K562 (cell line): Measurements from ENCODE around the gene BPI. TPM values are rescaled to one million over a fixed set of nuclear protein-coding genes. Genes with fewer than 3 reads are reported as not detected.

Source experiments
- ARHGAP35 ChIP-seq: fragments of 450-650 bp; IDR thresholded peaks from 2 replicates; pipeline ENCODE4 v1.6.1; 2018; ENCODE audit not compliant: partially characterized antibody
- ARID2 ChIP-seq: fragments of 450-650 bp; IDR thresholded peaks from 2 replicates; pipeline ENCODE4 v1.6.1; 2017; ENCODE audit warnings: antibody characterized with exemption, mild to moderate bottlenecking
- CBX1 ChIP-seq: sonication (generic); IDR thresholded peaks from 2 replicates; pipeline ENCODE4 v1.6.1; 2016; ENCODE audit warnings: antibody characterized with exemption, low read depth, mild to moderate bottlenecking
- CREM ChIP-seq: IDR thresholded peaks from 2 replicates; pipeline ENCODE4 v1.6.1; 2014; ENCODE audit warnings: antibody characterized with exemption, low read depth
- CXXC5 ChIP-seq: fragments of 250-450 bp; sonication (Bioruptor Pico); IDR thresholded peaks from 2 replicates; pipeline ENCODE4 v1.8.0; 2022; ENCODE audit warnings: inconsistent platforms, mild to moderate bottlenecking, moderate library complexity
- HNRNPH1 ChIP-seq: fragments of 200-400 bp; formaldehyde crosslinking; optimal IDR thresholded peaks from 2 replicates; pipeline ENCODE3; 2017; ENCODE audit warnings: low read depth, mild to moderate bottlenecking, low read length, moderate library complexity
- ILF3 ChIP-seq: fragments of 450-650 bp; IDR thresholded peaks from 2 replicates; pipeline ENCODE4 v1.6.1; 2018; ENCODE audit warnings: antibody characterized with exemption, mild to moderate bottlenecking, moderate library complexity, borderline replicate concordance
- KLF10 ChIP-seq: fragments of 250-450 bp; sonication (Bioruptor Pico); IDR thresholded peaks from 2 replicates; pipeline ENCODE4 v1.6.1; 2021; ENCODE audit warnings: matching md5 sums
- MTF1 ChIP-seq: fragments of 250-450 bp; sonication (Bioruptor Pico); IDR thresholded peaks from 2 replicates; pipeline ENCODE4 v1.9.0; 2021; ENCODE audit warnings: moderate library complexity, mild to moderate bottlenecking, inconsistent platforms, borderline replicate concordance
- PHF20 ChIP-seq: fragments of 450-650 bp; IDR thresholded peaks from 2 replicates; pipeline ENCODE4 v1.6.1; 2018; ENCODE audit not compliant: partially characterized antibody
- PHTF2 ChIP-seq: fragments of 250-450 bp; sonication (Bioruptor Pico); IDR thresholded peaks from 2 replicates; pipeline ENCODE4 v1.5.0; 2021; ENCODE audit warnings: mild to moderate bottlenecking
- SMARCC2 ChIP-seq: fragments of 450-650 bp; IDR thresholded peaks from 2 replicates; pipeline ENCODE4 v1.6.1; 2017; ENCODE audit warnings: antibody characterized with exemption, moderate library complexity, mild to moderate bottlenecking, low read depth
- SMARCE1 ChIP-seq: fragments of 450-650 bp; IDR thresholded peaks from 2 replicates; pipeline ENCODE4 v1.7.1; 2016; ENCODE audit warnings: mild to moderate bottlenecking
- SOX6 ChIP-seq: fragments of 450-650 bp; IDR thresholded peaks from 2 replicates; pipeline ENCODE4 v1.6.1; 2014; ENCODE audit warnings: mild to moderate bottlenecking
- YBX1 ChIP-seq: fragments of 450-650 bp; IDR thresholded peaks from 2 replicates; pipeline ENCODE4 v1.7.1; 2016; ENCODE audit warnings: mild to moderate bottlenecking
- ZKSCAN8 ChIP-seq: fragments of 200-800 bp; sonication (Bioruptor generic); IDR thresholded peaks from 2 replicates; pipeline ENCODE4 v1.6.1; 2016; ENCODE audit warnings: missing genetic modification characterization, missing compliant biosample characterization
- ZNF586 ChIP-seq: fragments of 450-650 bp; formaldehyde crosslinking; conservative IDR thresholded peaks from 2 replicates; pipeline ENCODE4 v1.4.0; 2020; ENCODE audit warnings: mild to moderate bottlenecking, moderate library complexity
- ZNF696 ChIP-seq: fragments of 250-450 bp; sonication (Bioruptor Pico); conservative IDR thresholded peaks from 2 replicates; pipeline ENCODE4 v1.4.0; 2020; ENCODE audit warnings: mild to moderate bottlenecking, moderate library complexity
- polyA plus RNA-seq, 8 experiments: library from polyadenylated mRNA; depleted of rRNA in 4 of 8; stranded (reverse) in 5 of 8; unstranded in 3 of 8; fragments of >200 nt; fragmentation: Nextera tagmentation in 2 of 8; fragmentation: Illumina TruSeq in 1 of 8; extraction: Ambion mirVana in 2 of 8; extraction: Trizol in 1 of 8; gene quantifications; 2 replicates each; pipeline versions ENCODE4 v1.2.1 to v1.2.3, GENCODE V29; 2011 to 2014; ENCODE audit warnings: inconsistent platforms in 1 of 8, missing spikeins in 1 of 8
- total RNA-seq, 7 experiments: library from RNA; depleted of rRNA in 6 of 7; stranded (reverse); fragments of >200 nt in 6 of 7; fragmentation: Illumina TruSeq in 2 of 7; extraction: Trizol in 2 of 7; gene quantifications; 2 replicates each; pipeline versions ENCODE4 v1.2.1 to v1.2.3, GENCODE V29; 2011 to 2021; ENCODE audit warnings: low replicate concordance in 1 of 7
- TF ChIP-seq, protein P1 (sequence below): fragments of 450-650 bp; IDR thresholded peaks from 2 replicates; pipeline ENCODE4 v1.7.0; 2016; ENCODE audit warnings: borderline replicate concordance
- TF ChIP-seq, protein P2 (sequence below): fragments of 200-800 bp; sonication (Bioruptor generic); IDR thresholded peaks from 2 replicates; pipeline ENCODE4 v1.6.1; 2017; ENCODE audit warnings: missing genetic modification characterization, missing compliant biosample characterization
- TF ChIP-seq, protein P3 (sequence below), 2 experiments: fragments of 450-650 bp in 1 of 2; IDR thresholded peaks; 2 replicates each; pipeline ENCODE4 v1.6.1; 2011 to 2017; ENCODE audit warnings: low read depth in 2 of 2, antibody characterized with exemption in 1 of 2, borderline replicate concordance in 1 of 2, low read length in 1 of 2, mild to moderate bottlenecking in 1 of 2, mixed read lengths in 1 of 2; ENCODE audit not compliant: control insufficient read depth in 1 of 2
- TF ChIP-seq, protein P4 (sequence below): fragments of 450-650 bp; formaldehyde crosslinking; IDR thresholded peaks from 2 replicates; pipeline ENCODE4 v1.4.0; 2022; ENCODE audit warnings: missing genetic modification characterization

The BPI gene
- total and polyA plus RNA-seq, 9 of the 15 experiments (the other 6 are each of a cell fraction or from before 2014, with no cell fraction given): not detected

GRCh38 chr20:38357653-38358207 is 53.8 kb downstream of the BPI start (continued):
- TF ChIP-seq, protein P1, sequence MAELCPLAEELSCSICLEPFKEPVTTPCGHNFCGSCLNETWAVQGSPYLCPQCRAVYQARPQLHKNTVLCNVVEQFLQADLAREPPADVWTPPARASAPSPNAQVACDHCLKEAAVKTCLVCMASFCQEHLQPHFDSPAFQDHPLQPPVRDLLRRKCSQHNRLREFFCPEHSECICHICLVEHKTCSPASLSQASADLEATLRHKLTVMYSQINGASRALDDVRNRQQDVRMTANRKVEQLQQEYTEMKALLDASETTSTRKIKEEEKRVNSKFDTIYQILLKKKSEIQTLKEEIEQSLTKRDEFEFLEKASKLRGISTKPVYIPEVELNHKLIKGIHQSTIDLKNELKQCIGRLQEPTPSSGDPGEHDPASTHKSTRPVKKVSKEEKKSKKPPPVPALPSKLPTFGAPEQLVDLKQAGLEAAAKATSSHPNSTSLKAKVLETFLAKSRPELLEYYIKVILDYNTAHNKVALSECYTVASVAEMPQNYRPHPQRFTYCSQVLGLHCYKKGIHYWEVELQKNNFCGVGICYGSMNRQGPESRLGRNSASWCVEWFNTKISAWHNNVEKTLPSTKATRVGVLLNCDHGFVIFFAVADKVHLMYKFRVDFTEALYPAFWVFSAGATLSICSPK: no peak
- TF ChIP-seq SMARCC2: 0 out of 2 replicates have a peak, but pooled peaks have one; percentile 49
- no peak for TF ChIP-seq ARHGAP35
- TF ChIP-seq, protein P2, sequence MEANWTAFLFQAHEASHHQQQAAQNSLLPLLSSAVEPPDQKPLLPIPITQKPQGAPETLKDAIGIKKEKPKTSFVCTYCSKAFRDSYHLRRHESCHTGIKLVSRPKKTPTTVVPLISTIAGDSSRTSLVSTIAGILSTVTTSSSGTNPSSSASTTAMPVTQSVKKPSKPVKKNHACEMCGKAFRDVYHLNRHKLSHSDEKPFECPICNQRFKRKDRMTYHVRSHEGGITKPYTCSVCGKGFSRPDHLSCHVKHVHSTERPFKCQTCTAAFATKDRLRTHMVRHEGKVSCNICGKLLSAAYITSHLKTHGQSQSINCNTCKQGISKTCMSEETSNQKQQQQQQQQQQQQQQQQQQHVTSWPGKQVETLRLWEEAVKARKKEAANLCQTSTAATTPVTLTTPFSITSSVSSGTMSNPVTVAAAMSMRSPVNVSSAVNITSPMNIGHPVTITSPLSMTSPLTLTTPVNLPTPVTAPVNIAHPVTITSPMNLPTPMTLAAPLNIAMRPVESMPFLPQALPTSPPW (CRISPR knock-in tag): peak; percentile 36; the same call in 1 of the 2 replicates
- TF ChIP-seq ZNF696 (CRISPR knock-in tag): no peak
- TF ChIP-seq, protein P3, sequence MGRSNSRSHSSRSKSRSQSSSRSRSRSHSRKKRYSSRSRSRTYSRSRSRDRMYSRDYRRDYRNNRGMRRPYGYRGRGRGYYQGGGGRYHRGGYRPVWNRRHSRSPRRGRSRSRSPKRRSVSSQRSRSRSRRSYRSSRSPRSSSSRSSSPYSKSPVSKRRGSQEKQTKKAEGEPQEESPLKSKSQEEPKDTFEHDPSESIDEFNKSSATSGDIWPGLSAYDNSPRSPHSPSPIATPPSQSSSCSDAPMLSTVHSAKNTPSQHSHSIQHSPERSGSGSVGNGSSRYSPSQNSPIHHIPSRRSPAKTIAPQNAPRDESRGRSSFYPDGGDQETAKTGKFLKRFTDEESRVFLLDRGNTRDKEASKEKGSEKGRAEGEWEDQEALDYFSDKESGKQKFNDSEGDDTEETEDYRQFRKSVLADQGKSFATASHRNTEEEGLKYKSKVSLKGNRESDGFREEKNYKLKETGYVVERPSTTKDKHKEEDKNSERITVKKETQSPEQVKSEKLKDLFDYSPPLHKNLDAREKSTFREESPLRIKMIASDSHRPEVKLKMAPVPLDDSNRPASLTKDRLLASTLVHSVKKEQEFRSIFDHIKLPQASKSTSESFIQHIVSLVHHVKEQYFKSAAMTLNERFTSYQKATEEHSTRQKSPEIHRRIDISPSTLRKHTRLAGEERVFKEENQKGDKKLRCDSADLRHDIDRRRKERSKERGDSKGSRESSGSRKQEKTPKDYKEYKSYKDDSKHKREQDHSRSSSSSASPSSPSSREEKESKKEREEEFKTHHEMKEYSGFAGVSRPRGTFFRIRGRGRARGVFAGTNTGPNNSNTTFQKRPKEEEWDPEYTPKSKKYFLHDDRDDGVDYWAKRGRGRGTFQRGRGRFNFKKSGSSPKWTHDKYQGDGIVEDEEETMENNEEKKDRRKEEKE (IDR thresholded peaks at IDR 0.05; ENCODE audit: borderline replicate concordance in 1 of 2, control insufficient read depth in 1 of 2, low read depth in 2 of 2, low read length in 1 of 2): no peak
- no peak for TF ChIP-seq ZNF586 (CRISPR knock-in tag)
- no peak for TF ChIP-seq SOX6
- TF ChIP-seq CXXC5 (CRISPR knock-in tag): no peak
- TF ChIP-seq SMARCE1: peak; percentile 58; the same call in 1 of the 2 replicates
- TF ChIP-seq, protein P4, sequence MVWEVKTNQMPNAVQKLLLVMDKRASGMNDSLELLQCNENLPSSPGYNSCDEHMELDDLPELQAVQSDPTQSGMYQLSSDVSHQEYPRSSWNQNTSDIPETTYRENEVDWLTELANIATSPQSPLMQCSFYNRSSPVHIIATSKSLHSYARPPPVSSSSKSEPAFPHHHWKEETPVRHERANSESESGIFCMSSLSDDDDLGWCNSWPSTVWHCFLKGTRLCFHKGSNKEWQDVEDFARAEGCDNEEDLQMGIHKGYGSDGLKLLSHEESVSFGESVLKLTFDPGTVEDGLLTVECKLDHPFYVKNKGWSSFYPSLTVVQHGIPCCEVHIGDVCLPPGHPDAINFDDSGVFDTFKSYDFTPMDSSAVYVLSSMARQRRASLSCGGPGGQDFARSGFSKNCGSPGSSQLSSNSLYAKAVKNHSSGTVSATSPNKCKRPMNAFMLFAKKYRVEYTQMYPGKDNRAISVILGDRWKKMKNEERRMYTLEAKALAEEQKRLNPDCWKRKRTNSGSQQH (CRISPR knock-in tag): no peak
- no peak for TF ChIP-seq HNRNPH1
- no peak for TF ChIP-seq PHTF2 (CRISPR knock-in tag)
- TF ChIP-seq YBX1: no peak
- no peak for TF ChIP-seq CBX1
- no peak for TF ChIP-seq ILF3
- TF ChIP-seq CREM: no peak
- no peak for TF ChIP-seq MTF1 (CRISPR knock-in tag)
- TF ChIP-seq KLF10 (CRISPR knock-in tag): no peak
- no peak for TF ChIP-seq PHF20
- no peak for TF ChIP-seq ARID2
- no peak for TF ChIP-seq ZKSCAN8 (CRISPR knock-in tag)
